Activated CD4-positive, CD25-positive, alpha-beta regulatory T cell treated with anti-CD3 and anti-CD28 coated beads, Interleukin-2, amount 50 U/mL, for 24 hours (primary cell): Measurements from ENCODE around the gene MTARC2.
"Not testable (repeated sequence)": the region's sequence is repeated elsewhere in the genome, so short reads cannot be mapped to it uniquely, and the experiment has no call there.

Source experiments
- ATAC-seq, 2 donors: fragments of 150-1000 bp; cut with Tn5 transposase; one replicate each; pipeline ENCODE4 v1.10.0; 2021; ENCODE audit warnings: mild to moderate bottlenecking in 1 of 2, moderate library complexity in 1 of 2

Gene MTARC2

GRCh38 chr1:220732621-220733020 lies 15.5 kb upstream of the MTARC2 start:
- no peak for ATAC-seq

DNA sequence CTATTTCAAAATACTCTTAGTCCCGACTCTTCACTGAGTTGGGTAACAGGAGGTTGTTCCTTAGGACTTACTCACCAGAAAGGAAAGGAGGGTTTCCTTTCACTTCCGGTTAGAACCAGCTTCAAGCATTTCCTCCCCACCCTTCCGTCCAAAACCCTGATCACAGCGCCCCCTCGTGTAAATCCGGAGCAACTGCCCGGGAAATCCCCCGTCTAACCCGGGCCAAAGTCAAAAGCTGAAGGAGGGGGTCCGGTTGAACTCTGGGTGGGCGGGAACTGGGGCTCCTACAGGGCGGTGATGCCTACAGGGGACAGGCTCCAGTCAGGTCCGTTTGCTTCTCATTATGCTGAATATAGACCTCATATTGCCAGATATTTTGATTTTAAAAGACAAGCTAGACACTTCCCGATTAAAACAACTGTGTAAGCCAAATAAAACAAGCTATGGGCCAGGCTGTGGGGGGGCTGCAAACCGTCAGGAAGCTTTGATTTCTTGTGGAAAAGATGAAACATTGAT lies 15.0 kb upstream of the MTARC2 start:
- ATAC-seq, result peak; percentile 79 to 84

GRCh38 chr1:220734571-220735326 lies 13.4 kb upstream of the MTARC2 start:
- ATAC-seq, result no peak

DNA sequence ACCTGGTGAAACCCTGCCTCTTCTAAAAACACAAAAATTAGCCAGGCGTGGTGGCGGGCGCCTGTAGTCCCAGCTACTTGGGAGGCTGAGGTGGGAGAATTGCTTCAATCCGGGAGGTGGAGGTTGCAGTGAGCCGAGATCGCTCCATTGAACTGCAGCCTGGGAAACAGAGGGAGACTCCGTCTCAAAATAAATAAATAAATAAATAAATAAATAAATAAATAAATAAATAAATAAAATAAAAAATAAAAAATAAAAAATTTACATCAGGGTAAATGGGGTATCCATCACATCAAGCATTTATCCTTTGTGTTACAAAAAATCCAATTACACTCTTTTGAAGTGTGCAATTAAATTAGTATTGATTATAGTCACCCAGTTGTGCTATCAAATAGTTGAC lies 11.8 kb upstream of the MTARC2 start:
- ATAC-seq, result not testable (repeated sequence)

DNA sequence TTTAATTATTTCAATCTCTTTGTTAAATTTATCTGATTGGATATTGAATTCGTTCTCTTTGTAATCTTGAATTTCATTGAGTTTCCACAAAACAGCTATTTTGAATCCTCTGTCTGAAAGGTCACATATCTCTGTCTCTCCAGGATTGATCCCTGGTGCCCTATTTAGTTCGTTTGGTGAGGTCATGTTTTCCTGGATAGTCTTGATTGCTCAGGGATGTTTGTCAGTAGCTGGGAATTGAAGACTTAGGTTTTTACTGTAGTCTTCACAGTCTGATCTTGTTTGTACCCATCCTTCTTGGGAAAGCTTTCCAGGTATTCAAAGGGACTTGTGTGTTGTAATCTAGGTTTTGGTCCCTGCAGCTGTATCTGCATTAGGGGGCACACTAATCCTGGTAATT lies 6.8 kb upstream of the MTARC2 start:
- no peak for ATAC-seq

- ATAC-seq, result no peak
Measured at GRCh38 chr1:220741825-220742224, 6.3 kb upstream of the MTARC2 start.

DNA sequence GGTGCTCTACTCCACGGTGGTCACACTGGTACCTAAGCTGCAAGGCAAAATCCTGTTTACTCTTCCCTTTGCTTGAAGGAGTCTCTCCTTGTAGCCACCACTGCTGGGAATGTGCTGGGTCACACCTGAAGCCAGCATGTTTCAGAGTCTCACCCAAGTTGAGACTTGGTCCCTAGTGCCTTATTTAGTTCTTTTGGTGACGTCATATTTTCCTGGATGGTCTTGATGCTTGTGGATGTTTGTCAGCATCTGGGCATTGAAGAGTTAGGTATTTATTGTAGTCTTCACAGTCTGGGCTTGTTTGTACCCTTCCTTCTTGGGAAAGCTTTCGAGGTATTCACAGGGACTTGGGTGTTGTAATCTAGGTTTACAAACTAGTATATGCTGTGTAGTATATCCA lies 5.6 kb upstream of the MTARC2 start:
- no peak for ATAC-seq

GRCh38 chr1:220746851-220747250 lies 1.3 kb upstream of the MTARC2 start:
- ATAC-seq, result no peak

DNA sequence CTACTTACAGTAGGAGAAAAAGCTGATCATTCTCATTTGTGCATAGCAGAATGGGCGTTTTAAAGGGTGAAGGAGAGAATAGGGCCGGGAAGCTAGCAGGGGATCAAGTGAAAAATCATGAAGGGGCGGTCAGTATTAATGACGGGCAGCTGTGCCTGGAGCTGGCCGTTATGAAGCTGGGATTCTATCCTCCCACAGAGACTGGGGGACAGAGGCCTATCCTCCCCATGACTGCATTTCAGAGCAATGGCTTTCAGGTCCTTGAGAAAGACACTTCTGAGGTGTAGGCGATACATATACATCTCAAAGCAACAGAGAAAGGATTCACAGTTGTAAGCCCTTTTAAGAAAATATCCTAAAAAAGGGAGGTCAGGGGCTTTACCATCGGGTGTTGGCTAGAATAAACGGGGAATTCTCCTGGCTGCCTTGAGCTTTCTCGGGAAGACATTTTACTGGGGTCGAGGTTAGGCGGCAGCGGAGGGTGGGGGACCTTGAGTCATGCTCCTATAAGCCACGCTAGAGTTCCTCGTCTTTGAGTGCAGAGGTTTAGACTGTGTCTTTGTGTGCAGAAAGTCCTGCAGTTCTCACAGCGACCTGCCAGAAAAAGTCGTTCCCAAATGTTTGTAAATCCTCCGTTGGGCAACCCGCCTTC lies 559 bp upstream of the MTARC2 start:
- ATAC-seq, result no peak

GRCh38 chr1:220748936-220749335 lies 814 bp downstream of the MTARC2 start:
- no peak for ATAC-seq

- no peak for ATAC-seq
Measured at GRCh38 chr1:220750131-220750515, 2.0 kb downstream of the MTARC2 start.

- no peak for ATAC-seq
Measured at GRCh38 chr1:220751111-220751510, 3.0 kb downstream of the MTARC2 start.

- no peak for ATAC-seq
Measured at GRCh38 chr1:220754212-220754917, 6.2 kb downstream of the MTARC2 start.

DNA sequence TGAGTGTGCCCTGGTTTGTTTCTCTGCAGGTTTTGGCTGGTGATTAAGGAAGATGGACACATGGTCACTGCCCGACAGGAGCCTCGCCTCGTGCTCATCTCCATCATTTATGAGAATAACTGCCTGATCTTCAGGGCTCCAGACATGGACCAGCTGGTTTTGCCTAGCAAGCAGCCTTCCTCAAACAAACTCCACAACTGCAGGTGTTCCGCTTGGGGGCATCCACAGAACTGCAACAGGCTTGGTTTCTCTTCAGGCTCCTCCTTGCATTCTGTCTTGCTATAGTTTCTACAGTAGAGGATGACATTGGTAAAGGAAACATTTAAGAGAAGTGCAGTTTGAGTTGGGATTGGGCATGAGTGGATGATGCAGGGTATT lies 6.8 kb downstream of the MTARC2 start:
- ATAC-seq, result no peak

DNA sequence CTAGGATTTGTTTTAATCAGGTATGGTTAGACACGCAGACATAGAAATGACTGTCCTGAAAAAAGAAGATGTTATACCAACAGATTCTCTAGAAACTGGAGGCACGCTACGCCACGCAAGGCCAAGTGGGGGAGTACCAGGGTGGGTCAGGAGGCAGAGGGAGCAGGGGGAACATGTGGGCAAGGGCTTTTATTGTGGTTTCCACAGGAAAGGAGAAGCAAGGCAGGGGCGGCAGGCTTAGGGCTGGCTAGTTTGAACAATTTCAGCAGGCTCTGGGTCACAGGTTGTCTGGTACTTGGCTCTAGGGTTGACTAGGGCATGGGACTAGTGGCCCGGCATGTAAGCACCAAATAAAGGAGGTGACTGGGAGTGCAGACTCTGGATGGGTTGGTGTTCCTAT lies 7.2 kb downstream of the MTARC2 start:
- ATAC-seq, result no peak

DNA sequence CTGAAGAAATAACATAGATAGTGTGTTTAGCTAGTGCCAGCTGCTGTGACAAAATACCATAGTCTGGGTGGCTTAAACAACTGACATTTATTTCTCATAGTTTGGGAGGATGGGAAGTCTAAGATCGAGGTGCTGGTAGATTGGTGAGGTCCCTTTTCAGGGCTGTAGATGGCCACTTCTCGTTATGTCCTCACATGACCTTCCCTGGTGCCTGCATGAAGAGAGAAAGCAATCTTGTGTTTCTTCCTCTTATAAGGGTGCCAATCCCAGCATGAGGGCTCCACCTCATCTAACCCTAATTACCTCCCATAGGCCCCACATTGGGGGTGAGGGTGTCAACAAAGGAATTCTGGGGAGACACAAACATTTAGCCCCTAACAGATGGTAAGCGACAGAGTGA lies 9.3 kb downstream of the MTARC2 start:
- ATAC-seq, result no peak

- no peak for ATAC-seq
Measured at GRCh38 chr1:220759147-220759546, 11.0 kb downstream of the MTARC2 start.

GRCh38 chr1:220761688-220762427 lies 13.7 kb downstream of the MTARC2 start:
- no peak for ATAC-seq

DNA sequence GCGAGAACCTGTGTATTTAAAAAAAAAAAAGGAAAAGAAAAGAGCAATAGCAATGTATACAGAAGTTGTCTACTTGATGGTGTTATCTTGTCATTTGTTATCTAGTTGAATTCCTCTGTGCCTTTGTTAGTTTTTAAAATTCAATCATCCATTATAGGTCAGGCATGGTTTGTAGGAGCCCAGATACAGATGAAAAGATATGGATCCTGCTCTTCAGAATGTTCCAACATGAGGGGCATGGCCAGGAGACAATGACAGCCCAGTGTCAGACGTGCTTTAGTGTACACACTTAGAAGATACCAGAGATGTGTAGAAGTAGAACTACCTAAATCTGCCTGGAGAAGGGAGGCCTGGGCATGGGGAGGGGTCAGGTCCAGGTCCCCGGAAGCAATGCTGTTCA lies 16.6 kb downstream of the MTARC2 start:
- ATAC-seq, result no peak

DNA sequence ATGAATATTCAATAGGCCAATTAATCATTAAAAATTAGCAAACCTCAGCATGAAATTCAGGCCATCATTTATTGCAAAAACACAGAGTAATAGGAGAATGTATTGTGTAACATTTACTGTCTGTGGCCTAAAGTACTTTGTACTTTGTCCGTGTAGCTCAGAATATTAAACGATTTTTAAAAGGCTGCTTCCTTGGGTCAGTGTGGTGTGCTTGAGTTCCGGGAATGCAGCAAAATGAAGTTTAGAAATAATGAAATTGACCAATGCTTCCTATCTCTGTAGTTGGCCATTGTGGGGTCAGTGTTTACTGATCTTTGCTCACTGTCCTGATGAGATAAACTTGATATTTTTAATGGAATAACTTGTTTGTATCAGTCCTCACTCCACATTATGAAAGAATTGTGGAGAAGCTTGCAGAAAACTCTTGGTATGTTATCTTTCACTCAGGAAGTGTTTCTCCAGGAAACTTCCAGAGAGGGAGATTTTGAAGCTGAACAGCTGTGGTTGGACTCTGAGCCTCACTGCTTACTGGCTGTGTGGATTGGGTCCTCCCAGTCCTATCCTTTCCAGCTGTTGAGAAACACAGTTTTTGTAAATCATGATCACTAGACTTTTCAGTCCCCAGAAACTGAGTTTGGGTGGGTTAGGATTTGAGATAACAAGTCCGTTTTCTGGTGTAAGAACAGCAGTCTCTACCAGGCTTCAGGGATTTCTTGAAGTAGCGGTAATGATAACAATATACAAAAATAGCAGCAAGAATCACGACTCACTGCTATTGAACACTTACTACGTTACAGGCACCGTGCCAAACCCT lies 19.4 kb downstream of the MTARC2 start:
- no peak for ATAC-seq

DNA sequence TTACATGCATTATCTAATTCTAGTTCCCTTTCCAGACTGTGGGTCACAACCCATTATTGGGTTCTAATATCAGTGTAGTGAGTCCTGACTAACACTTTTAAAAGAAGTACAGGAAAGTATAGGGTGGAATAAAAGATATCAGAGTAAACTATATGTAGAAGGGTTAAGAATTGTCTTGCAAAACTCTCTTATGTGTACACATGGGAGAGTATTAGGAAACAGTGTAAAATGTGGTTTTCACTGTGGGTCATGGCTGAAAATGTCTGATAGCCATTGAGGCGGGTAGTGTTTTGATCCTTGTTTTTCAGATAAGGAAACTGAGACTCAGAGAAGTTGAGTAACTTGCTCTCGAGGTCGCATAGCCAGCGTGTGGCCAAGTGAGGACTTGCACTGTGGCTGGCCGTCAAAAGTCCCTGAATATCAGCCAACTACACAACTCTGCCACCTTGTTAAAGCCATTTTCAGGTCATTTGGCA lies 20.0 kb downstream of the MTARC2 start:
- no peak for ATAC-seq

DNA sequence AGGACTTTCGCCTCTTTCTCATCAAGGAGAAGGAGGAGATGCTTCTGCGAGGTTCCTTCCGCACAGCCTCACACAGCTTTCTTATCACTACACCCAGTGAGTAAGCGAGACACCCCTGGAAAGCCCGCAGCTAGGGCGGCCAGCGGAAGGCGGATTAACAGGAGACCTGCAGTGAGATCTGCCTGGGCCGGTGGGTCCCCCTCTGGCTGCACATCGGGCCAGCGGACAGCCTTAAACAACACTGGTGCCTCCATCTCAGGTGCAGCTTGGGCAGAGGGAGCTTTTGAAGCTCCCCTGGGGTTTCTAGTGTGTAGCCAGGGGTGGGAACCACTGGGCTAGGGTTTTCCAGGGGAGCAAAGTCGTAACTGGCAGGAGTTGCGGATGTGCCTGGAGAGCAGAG lies 21.1 kb downstream of the MTARC2 start:
- ATAC-seq, result no peak
